Dedifferentiated amniotic fluid mesenchymal stem cell (primary cell): Measurements from ENCODE around the gene PLXNA4.
A peak's percentile ranks its signal among the peaks of the same experiment; 100 is the strongest.

Source experiments
- DNase-seq: peaks from one replicate; pipeline ENCODE4 v3.0.0-alpha.2; 2016; ENCODE audit errors: extremely low spot score

PLXNA4 gene

DNA sequence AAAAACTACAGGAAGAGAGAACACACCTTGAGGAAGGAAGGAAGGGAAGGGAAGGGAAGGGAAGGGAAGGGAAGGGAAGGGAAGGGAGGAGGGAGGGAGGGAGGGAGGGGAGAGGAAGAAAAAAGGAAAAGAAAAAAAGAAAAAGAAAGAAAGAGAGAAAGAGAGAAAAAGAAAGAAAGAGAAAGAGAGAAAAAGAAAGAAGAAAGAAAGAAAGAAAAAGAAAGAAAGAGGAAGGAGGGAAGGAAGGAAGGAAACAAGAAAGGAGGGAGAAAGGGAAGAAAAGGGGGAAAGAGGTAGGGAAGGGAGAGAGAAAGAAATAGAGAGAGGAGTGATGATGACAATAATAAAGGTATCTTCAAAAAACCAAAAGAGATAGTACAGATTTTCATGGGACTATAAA lies 12.3 kb upstream of the PLXNA4 start:
- DNase-seq, result no peak

GRCh38 chr7:132584796-132585494 lies 8.7 kb upstream of the PLXNA4 start:
- DNase-seq, result no peak

DNA sequence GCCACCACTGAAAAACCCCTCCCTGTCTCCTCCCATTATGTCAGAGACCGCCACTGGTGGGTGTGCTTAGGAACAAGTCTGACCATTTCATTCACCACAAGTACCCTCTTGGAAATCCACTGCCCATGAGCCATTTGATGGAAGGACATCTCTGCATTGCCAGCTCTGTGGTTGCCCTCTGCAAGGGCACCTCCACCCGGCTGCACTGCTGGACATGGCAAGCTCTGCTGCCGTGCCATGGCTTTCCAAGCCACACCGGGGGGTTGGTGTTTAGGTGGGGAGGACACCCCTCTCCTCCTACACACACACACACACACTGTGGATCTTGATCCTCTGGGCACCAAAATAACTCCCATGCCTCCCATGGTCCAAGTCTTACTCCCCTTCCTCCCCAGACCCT lies 5.2 kb upstream of the PLXNA4 start:
- no peak for DNase-seq

DNA sequence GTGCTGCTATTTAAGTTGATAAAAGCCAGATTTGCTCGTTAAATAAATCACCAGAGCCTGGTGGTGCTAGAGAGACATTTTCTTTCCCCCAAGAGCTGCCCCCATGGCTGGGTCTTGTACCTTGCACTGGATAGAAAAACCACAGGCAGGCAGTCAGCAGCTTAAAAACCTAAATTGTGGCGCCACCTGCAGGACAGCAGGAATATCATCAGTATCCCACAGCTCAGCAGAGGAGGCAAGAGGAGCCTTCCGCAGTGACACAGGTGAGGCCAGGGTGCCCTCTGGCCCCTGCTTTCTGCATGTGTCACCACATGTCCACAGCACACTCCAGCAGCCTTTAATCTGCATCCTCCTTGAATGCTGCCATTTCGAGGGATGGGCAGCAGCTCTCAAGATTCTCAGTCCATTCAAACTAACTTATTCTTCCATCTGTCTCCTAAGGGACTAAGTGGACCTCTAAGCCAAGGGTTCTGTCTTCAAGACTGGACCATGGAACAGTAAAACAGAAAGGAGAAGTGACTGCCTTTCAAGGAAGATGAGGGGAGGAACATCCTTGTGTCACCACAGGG lies 4.5 kb upstream of the PLXNA4 start:
- DNase-seq, result peak; percentile 56

- DNase-seq, result no peak
These were observed 4.0 kb upstream of the PLXNA4 start for GRCh38 chr7:132580277-132580676.

DNA sequence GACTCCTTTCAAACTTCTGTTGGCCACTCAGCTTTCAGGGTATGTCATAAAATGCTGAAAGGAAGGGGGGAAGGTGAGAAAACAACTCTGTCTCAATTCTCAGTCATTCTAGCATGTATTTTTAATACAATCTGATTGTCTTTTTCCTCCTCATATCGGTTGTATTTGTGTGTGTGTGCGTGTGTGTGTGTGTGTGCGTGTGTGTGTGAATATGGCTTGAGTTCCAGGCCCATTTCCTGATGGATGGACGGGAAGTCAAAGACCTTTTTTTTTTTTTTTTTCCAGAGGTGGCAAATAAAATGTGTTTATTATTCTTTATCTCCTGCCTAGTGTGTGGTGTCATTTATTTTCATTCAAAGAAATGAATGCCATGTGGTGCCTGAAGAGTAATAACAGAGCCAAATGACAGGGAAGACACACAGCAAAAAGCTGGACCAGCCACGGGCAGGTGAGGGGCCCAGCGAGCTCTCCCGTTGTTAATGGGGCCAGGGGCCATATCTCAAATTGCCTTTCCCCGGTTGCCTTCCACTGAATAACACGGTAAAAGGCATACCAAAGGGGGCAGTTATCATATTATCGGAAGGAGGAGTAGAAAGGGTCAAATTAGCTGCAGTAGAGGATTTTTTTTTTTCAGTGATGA lies 3.1 kb upstream of the PLXNA4 start:
- DNase-seq, result no peak

- DNase-seq, result no peak
These were observed 2.6 kb upstream of the PLXNA4 start for GRCh38 chr7:132578826-132579225.

DNA sequence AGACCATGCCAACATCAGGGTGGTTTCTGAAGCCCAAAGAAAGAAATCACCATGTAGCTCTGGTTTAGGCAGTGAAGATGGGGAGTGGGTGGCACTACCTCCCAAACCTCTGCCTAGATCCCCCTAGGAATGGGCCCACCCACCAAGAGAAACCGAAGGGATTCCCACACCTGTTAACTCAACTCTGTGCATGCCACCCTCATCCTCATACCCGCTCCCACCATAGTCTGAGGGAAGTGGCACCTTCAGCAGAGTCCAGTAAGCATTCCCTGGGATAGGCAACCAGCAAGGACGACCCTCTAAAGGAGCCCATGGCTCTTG lies 1.7 kb upstream of the PLXNA4 start:
- DNase-seq, result no peak

DNA sequence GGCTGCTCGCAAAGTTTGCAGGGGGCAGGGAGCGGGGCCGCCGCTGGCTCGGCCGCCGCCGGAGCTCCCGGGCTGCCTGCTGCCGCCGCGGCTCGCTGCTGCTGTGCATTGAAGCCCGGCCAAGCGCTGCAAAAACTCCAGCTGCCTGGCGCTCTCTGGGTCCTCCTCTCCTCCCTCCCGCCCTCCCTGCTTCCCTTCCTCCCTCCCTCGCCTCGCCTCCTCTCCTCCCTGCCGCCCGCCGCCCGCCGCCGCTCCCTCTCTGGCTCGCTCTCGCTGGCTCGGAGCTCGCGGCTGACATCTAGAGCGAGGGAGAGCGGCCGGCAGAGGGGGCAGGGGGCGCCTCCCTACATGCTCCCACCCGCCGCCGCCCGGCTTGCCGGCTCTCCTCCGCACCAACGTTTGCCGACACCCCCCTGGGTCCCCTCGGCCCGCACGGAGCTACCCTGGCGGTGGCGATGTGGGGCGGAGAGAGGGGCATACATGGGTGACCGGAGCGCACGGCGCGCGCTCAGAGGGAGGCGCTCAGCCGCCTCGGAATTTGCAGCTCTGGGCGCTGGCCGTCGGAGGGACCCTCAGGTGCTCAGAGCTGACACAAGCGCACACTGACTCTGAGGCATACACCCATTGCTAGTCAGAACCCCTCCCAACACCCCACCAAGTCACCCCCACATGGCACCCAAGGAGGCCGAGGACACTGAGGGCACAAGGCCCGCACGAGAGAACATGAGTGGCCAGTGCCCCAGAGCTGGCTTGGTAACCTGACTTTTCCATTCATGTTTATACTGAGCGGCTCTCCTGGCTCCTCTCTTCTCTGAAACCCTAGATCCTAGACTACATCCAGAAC lies 1.2 kb upstream of the PLXNA4 start:
- DNase-seq, result peak; percentile 54

DNA sequence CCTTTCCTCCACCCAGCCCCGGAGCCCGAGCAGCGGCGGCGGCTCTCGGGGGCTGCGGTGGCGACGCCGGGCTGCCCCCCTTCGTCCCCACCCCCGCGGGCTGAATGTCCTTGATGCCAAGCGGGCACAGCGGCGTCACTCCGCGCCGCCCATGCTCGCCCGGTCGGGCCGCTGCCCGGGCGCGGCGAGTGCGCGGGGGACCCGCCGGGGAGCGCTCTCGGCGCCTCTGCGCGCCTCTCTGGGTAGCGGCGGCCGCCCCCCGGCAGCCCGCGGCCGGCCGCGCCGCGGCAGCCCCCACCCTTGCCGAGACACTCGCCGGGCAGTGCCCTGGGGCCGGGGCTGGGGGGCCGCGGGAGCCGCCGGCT lies 433 bp upstream of the PLXNA4 start:
- DNase-seq, result no peak

GRCh38 chr7:132575419-132575981 lies 770 bp downstream of the PLXNA4 start:
- DNase-seq, result peak; percentile 51

- DNase-seq, result no peak
These were observed 2.0 kb downstream of the PLXNA4 start for GRCh38 chr7:132574223-132574622.

DNA sequence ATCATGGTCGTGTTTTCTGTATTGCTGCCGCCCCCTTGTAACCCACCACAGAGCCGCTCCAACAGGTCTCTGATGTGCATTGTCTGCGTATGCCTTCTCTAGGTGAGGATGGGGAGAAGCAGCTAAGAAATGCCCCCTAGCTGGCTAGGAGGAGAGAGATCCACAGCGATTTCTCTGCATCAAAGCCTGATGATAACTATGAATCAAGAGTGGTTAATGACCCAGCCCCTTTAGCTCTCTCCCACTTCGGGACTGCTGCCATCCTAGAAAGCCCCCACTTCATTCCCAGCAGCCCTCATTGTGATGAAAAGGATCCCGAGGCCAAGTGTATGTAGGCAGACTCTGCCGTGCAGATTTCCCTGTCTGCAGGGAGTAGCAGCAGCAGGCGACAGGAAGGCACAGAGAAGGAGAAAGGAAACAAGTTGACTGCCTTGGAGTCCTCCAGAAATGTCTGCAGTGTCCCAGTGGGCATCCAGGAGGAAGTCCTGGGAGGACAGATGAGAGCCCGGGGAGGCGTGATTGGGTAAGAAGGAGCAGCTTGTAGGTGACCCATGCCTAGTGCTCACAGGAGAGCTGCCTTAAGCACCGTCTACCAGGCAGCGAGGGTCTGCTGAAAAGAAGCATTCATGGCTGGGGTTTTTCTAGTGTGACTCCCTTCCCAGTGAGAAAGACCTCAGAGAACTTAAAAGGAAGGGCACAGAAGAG lies 2.9 kb downstream of the PLXNA4 start:
- no peak for DNase-seq

DNA sequence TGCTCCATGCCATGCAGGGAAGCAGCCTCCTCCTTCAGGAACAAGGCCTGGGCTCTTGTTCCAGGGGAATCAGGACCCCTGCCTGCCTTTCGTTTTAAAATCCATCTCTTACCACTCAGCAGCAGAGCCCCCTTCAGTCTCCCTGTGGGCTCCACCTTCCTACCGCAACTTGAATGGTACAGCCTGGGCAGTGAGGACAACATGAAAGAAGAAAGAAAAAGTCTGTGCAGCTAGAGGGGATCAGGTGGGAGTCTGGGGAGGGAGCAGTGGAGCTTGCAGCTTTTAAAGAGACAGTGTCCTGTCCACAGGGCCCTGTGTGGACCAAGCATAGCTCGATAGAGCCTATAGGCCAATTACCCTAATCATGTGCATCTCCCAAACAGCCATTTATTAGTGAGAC lies 3.7 kb downstream of the PLXNA4 start:
- DNase-seq, result no peak

DNA sequence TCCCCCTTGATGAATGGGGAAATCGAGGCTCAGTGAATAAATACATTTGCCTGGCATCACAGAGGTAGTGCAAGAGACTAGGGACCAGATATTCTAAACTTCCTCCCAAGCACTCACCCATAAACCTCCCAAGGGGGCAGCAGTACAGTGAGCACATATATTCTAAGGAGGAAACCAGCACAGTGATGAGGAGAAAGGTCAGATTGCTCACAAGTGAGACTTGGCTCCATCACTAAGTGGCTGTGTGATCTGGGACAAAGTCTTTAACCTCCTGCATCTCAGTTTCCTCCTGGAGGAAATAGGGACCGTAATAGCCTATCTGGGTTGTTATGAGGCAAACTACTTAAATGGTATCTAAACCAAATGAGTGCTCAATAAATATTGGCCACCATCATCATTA lies 4.3 kb downstream of the PLXNA4 start:
- DNase-seq, result no peak

DNA sequence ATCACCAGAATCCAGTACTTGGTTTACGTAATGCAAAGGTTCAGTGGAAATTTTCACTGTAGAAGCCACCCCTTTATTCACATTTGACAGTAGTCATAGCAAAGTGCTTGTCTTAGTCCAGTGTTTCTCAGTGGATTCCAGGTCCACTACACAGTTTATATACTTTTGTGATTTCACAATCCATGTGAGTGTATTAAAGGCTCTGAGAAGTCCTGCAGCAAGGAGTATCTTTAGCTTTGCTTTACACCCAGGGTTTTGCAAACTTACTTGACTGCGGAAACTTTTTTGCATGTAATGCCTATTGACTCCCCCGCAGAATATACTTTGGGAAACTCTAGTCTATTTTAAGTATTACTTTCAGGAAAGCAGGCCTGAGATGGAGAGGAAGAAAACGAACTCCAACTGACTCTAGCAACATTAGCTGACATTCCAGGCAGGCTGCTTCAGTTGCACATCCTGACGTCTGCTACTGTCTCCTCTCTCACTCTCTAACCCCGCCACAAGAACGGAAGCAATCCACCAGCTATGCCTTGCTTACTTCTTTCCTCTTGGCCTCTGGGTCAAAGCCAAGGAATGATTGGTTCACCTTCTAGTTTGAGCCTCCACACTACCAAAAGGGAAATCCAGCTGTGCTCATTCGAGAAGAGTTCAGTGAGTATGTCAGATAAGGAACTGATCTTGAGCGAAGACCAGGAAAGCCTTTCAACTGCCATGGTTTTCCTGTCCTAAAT lies 6.2 kb downstream of the PLXNA4 start:
- DNase-seq, result no peak

GRCh38 chr7:132568962-132569361 lies 7.3 kb downstream of the PLXNA4 start:
- no peak for DNase-seq

DNA sequence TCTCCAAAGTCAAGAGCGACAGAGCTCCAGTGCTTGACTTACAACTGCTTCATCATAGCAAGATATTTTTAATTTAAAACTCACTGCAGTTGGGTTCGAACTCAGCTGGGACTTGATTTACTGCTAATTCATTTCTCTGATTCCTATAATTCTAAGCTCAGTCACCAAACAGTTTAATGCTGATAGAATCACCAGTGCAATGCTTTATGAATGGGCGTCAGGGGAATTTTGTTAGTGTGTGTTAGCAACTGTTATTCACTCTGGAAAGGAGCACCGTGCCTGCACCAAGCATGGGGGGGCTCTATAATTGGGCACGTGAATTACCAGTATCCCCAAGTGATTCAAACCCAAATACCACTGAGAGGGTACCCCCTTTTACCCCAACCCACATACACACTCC lies 10.4 kb downstream of the PLXNA4 start:
- no peak for DNase-seq

DNA sequence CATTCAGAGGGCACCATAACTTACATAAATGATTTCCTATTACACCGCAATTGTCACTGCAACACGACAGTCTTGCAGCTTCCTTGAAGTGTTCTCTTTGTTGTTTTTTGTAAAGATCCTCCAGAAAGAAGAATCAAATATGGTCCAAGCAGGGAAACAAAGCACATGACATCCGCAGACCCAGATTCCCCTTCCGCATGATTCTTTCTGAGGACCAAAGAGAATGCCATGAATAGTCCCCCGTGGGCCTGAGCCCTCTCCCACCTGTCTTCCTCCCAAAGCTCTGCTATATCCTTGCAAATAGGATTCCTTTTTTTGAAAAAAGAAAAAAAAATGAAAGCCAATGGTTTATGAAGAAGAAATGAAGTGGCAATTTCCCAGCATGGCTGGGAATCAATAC lies 10.8 kb downstream of the PLXNA4 start:
- DNase-seq, result no peak

DNA sequence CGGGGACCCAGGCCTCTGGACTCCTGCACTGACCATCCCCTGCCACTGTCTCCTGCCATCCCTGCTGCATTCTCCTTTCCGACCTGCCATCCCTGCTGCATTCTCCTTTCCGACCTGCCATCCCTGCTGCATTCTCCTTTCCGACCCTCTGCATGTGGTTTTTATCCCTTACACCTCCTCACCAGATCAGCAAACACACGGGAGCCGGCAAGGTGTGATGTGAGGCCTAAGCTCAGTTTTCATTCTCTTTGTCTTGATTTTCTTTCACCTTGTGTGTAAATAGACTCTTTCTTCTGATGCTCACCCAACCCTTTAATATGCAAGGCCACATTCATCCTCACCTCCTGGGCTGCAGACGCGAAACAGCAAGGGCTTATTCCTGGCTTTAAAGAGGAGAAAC lies 11.4 kb downstream of the PLXNA4 start:
- no peak for DNase-seq

GRCh38 chr7:132564090-132564489 lies 12.2 kb downstream of the PLXNA4 start:
- no peak for DNase-seq
